Cardiac muscle cell (in vitro differentiated cells and primary cell): ENCODE data around the gene SULF2. TPM values are rescaled to one million over a fixed set of nuclear protein-coding genes. Genes with fewer than 3 reads are reported as not detected.

Experiments
- DNase-seq, 2 donors: peaks; one replicate each; pipeline versions ENCODE4 v3.0.0 to v3.0.0-alpha.2; 2010 to 2017; ENCODE audit warnings: low read depth in 1 of 2, low spot score in 1 of 2
- H3K27ac ChIP-seq: fragments of 200-600 bp; sonication (generic); 2 replicates; pipeline ENCODE4 v1.5.1; 2016
- H3K27me3 ChIP-seq: fragments of 200-600 bp; sonication (generic); 2 replicates; pipeline ENCODE4 v1.6.0; 2016; ENCODE audit warnings: control low read depth
- H3K36me3 ChIP-seq: fragments of 200-600 bp; sonication (generic); 2 replicates; pipeline ENCODE4 v1.5.1; 2016; ENCODE audit warnings: control low read depth
- H3K4me1 ChIP-seq: fragments of 200-600 bp; sonication (generic); 2 replicates; pipeline ENCODE4 v1.8.1; 2017; ENCODE audit warnings: low read depth, mild to moderate bottlenecking, mixed run types
- H3K4me3 ChIP-seq: fragments of 200-600 bp; sonication (generic); 2 replicates; pipeline ENCODE4 v1.5.1; 2016; ENCODE audit warnings: mild to moderate bottlenecking
- H3K9me3 ChIP-seq: fragments of 200-600 bp; sonication (generic); 2 replicates; pipeline ENCODE4 v1.5.1; 2017; ENCODE audit warnings: low read depth, mild to moderate bottlenecking, control low read depth
- polyA plus RNA-seq: library from polyadenylated mRNA; unstranded; fragments of >200 nt; fragmentation: Nextera tagmentation; extraction: Ambion mirVana; gene quantifications from 2 replicates; pipeline ENCODE4 v1.2.1, GENCODE V29; 2016
- total RNA-seq: library from RNA; depleted of rRNA; stranded (reverse); fragments of >200 nt; gene quantifications from 2 replicates; pipeline ENCODE4 v1.2.3, GENCODE V29; 2016
- TF ChIP-seq, protein P1 (sequence below): IDR thresholded peaks from 2 replicates; pipeline ENCODE4 v1.5.1; 2012; ENCODE audit warnings: low read depth, mild to moderate bottlenecking, low read length

SULF2 gene
- total and polyA plus RNA-seq, 2 experiments from 2014 or later = 4.2 to 9.6 TPM

DNA sequence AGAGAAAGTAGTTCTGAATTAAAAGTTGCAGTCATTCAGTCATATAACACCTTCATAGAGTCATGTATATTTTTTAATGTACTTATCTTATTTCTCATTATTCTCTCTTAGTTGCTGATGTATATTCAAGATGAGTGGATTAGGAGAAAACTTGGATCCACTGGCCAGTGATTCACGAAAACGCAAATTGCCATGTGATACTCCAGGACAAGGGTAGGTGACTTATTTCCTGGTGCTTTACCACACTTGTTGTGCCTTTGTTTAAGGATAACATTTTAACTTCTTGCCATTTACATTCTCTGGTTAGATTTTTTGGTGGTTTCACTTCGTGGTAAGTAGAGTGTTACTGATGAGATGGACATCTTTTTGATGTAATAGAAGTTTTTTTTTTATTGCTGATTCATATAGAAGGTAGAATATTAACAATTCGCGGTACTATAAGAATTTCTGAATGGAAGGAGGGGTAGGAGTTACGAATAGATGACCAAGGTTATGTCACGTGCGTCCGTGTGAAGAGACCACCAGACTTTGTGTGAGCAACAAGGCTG, 163.1 kb downstream of the SULF2 start:
- DNase-seq = no peak
- TF ChIP-seq, protein P1, sequence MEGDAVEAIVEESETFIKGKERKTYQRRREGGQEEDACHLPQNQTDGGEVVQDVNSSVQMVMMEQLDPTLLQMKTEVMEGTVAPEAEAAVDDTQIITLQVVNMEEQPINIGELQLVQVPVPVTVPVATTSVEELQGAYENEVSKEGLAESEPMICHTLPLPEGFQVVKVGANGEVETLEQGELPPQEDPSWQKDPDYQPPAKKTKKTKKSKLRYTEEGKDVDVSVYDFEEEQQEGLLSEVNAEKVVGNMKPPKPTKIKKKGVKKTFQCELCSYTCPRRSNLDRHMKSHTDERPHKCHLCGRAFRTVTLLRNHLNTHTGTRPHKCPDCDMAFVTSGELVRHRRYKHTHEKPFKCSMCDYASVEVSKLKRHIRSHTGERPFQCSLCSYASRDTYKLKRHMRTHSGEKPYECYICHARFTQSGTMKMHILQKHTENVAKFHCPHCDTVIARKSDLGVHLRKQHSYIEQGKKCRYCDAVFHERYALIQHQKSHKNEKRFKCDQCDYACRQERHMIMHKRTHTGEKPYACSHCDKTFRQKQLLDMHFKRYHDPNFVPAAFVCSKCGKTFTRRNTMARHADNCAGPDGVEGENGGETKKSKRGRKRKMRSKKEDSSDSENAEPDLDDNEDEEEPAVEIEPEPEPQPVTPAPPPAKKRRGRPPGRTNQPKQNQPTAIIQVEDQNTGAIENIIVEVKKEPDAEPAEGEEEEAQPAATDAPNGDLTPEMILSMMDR = no peak
- H3K4me3 ChIP-seq = no peak overlapping the region
- H3K27me3 ChIP-seq = no peaks in the 10 kb centered on the region
- H3K36me3 ChIP-seq = peaks cover 8% of the 10 kb centered on the region
- no peak overlapping the region for H3K27ac ChIP-seq
- H3K9me3 ChIP-seq = no peaks in the 10 kb centered on the region
- no peaks in the 10 kb centered on the region for H3K4me1 ChIP-seq

DNA sequence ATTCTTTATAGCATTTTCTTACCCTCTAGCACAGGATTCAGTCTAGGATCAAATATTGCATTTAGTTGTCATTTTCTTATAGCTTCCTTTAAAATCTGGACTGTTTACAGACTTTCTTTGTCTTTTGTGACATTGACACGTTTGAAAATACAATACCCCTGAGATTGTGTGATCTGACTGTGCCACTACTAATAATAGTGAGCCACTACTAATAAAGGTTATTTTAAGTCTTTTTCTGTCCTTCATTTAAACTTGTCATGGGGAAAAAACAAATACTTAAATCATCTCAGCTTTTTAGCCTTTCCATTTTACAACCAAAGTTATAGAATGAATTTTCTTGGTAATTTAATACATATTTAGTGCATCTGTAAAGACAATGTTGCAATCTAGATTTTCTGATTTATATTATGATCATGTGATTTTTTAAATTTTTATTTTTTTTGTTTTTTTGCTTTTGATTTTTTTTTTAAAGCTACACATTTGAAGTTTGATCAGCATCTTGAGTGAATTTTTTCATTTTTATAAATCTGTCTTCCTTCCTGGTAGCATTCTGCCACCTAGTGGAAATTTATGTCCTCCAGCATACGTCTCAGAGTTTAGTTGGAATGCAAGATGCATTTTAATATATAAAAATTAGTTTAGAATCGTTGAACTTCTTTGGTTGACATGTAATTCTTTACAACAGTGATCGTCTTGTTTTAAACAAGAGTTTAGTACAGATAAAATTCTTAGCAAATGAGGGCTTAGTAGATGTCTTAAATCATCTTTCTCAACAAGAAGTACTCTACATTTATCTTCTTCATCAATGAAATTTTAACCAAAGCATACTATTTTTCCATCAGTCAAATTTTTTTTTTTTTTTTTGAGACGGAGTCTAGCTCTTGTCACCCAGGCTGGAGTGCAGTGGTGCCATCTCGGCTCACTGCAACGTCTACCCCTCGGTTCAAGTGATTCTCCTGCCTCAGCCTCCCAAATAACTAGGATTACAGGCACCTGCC, 164.2 kb downstream of the SULF2 start:
- Histone ChIP-seq H3K4me3 (no peak overlapping the region), H3K36me3 (peaks cover 4% of the 10 kb centered on the region), H3K27ac (no peak overlapping the region), H3K9me3 (no peaks in the 10 kb centered on the region), H3K4me1 (no peaks in the 10 kb centered on the region), H3K27me3 (no peaks in the 10 kb centered on the region)
- TF ChIP-seq, protein P1 = peak; percentile 71
- DNase-seq = peak; percentile 58 to 82

DNA sequence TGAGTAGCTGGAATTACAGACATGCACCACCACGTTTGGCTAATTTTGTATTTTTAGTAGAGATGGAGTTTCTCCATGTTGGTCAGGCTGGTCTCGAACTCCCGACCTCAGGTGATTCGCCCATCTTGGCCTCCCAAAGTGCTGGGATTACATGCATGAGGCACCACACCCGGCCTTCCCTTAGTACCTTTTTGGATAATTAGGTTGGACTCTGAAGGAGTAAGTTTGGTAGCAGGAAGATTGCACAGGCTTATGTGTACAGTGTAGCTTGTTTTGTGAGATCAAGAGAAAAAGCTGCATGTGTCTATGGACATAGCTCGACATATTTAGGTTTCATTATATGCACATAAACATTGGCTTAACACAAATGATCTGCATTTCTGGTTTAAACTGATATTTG, 166.8 kb downstream of the SULF2 start:
- no peak for DNase-seq
- no peak overlapping the region for H3K27ac ChIP-seq
- H3K27me3 ChIP-seq = no peaks in the 10 kb centered on the region
- TF ChIP-seq, protein P1 = no peak
- H3K4me3 ChIP-seq = no peak overlapping the region
- no peaks in the 10 kb centered on the region for H3K36me3 ChIP-seq
- no peaks in the 10 kb centered on the region for H3K4me1 ChIP-seq
- no peaks in the 10 kb centered on the region for H3K9me3 ChIP-seq

DNA sequence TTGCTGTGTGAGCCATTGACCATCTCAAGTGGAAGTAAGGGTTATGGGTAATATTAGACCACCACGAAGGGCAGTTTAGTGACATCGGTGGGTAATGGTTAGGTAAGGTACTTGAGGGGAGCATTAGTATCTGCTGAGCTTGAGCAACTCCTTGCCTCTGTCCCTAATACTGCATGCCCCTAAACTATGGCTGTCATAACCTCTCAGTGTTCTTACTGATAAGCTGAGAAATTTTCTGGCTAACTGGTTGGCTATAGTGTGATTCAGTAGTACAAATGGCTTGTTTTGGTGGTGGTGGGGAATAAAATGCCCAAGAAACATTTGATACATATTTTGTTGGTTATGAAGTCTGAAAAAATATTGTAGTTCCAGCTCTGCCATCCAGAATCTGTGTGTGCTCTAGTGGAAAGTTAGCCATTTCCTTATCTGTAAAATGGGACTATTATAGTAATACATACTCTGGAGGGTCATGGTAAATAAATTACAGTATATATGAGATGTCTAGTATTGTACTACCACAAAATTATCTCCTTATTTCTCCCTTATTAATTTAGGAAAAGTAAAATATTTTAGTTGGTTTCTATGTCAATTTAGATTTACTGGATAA, 170.5 kb downstream of the SULF2 start:
- H3K36me3 ChIP-seq = no peaks in the 10 kb centered on the region
- H3K27ac ChIP-seq = no peak overlapping the region
- H3K4me1 ChIP-seq = no peaks in the 10 kb centered on the region
- DNase-seq = no peak
- TF ChIP-seq, protein P1 = no peak
- H3K4me3 ChIP-seq = no peak overlapping the region
- no peaks in the 10 kb centered on the region for H3K27me3 ChIP-seq
- H3K9me3 ChIP-seq = no peaks in the 10 kb centered on the region

DNA sequence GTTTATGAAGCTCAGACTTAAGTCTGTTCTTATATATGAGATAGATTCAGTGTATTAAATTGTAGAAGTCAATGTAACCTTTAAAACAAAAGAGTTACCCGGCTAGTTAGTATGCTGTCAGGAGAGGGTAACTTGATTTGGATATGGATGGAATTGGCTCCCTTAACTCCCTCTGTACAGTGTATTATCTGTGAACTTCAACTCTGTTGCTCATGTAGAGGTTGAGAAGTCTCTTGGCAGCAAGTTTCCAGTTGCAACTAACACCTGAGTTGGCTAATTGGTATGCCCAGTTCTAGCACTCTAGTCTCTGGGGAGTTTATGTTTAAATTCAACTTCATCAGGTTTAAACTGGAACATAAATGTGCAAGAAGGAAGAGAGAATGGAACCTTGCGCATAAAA, 172.6 kb downstream of the SULF2 start:
- H3K27me3 ChIP-seq = no peaks in the 10 kb centered on the region
- H3K36me3 ChIP-seq = no peaks in the 10 kb centered on the region
- TF ChIP-seq, protein P1 = no peak
- no peak overlapping the region for H3K4me3 ChIP-seq
- DNase-seq = no peak
- no peaks in the 10 kb centered on the region for H3K9me3 ChIP-seq
- no peaks in the 10 kb centered on the region for H3K4me1 ChIP-seq
- no peak overlapping the region for H3K27ac ChIP-seq
